ENCODE measurements around the gene PRDM2. TPM values are rescaled to one million over a fixed set of nuclear protein-coding genes. Genes with fewer than 3 reads are reported as not detected.
A peak's percentile ranks its signal among the peaks of the same experiment; 100 is the strongest.
"Not testable (repeated sequence)": the region's sequence is repeated elsewhere in the genome, so short reads cannot be mapped to it uniquely, and the experiment has no call there.

The PRDM2 gene
- total RNA-seq, 3 donors from 2014 or later, result 34.7 to 56.1 (median 39.8) TPM

DNA sequence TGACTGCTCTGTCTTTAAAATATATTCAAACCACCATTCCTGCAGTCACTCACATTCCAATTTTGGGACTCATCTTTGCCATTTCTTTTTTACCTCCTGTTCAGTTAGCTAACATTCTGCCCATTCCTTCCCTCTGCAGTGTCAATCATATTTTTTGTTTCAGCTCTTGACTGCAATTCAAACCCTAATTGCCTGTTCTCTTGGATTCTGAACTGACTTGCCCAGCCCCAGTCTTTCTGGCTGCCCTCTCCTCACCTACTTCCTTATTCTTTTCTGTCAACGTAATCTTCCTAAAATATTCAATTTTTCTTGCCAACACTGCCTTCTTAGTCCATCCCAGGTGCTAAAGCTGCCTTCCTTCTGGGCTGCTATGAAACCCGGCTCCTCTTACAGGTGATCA is 6.1 kb downstream of the PRDM2 start:
- H3K36me3 ChIP-seq (ENCODE audit: low read depth), result no peaks in the 10 kb centered on the region
- ATAC-seq, result peak; percentile 32
- H3K4me3 ChIP-seq, result no peak overlapping the region
- TF ChIP-seq, protein P1, sequence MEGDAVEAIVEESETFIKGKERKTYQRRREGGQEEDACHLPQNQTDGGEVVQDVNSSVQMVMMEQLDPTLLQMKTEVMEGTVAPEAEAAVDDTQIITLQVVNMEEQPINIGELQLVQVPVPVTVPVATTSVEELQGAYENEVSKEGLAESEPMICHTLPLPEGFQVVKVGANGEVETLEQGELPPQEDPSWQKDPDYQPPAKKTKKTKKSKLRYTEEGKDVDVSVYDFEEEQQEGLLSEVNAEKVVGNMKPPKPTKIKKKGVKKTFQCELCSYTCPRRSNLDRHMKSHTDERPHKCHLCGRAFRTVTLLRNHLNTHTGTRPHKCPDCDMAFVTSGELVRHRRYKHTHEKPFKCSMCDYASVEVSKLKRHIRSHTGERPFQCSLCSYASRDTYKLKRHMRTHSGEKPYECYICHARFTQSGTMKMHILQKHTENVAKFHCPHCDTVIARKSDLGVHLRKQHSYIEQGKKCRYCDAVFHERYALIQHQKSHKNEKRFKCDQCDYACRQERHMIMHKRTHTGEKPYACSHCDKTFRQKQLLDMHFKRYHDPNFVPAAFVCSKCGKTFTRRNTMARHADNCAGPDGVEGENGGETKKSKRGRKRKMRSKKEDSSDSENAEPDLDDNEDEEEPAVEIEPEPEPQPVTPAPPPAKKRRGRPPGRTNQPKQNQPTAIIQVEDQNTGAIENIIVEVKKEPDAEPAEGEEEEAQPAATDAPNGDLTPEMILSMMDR (IDR thresholded peaks at IDR 0.05), result no peak
- H3K9me3 ChIP-seq, result no peaks in the 10 kb centered on the region
- intact Hi-C loops (cut with DNase I, micrococcal nuclease), result no loop called here
- peaks cover 16% of the 10 kb centered on the region for H3K4me1 ChIP-seq (ENCODE audit: low read depth)
- no peak for DNase-seq

DNA sequence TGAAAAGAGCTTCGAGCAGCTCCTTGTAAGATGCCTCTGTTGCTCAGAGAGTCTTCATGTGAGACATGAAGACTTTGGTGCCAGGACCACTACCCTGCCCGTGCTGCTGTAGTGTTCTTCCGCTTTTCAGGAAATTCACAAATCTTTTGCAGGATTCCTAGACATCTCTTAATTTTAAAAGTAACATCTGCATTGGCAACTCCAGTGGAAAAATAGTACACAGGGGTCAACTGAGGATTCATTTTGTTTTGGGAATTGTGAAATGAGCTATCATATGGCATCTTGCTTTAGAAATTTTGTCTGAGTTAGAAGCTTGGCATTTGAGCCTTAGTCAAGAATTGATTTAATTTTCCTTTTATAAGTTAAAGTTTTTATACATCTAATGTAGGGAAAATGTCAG is 7.2 kb downstream of the PRDM2 start:
- TF ChIP-seq, protein P1 (IDR thresholded peaks at IDR 0.05), result no peak
- peaks cover 11% of the 10 kb centered on the region for H3K4me1 ChIP-seq (ENCODE audit: low read depth)
- no peaks in the 10 kb centered on the region for H3K36me3 ChIP-seq (ENCODE audit: low read depth)
- H3K9me3 ChIP-seq, result no peaks in the 10 kb centered on the region
- ATAC-seq (no peak), DNase-seq (no peak)
- no peak overlapping the region for H3K4me3 ChIP-seq
- intact Hi-C loops (cut with DNase I, micrococcal nuclease), result no loop called here

- ATAC-seq (peak; percentile 88), DNase-seq (peak in 1 of 3 donors; percentile 51)
- no peak overlapping the region for H3K4me3 ChIP-seq
- intact Hi-C loops (cut with DNase I, micrococcal nuclease), result no loop called here
- H3K4me1 ChIP-seq (ENCODE audit: low read depth), result peaks cover 11% of the 10 kb centered on the region
- TF ChIP-seq, protein P1 (IDR thresholded peaks at IDR 0.05), result no peak
- no peaks in the 10 kb centered on the region for H3K36me3 ChIP-seq (ENCODE audit: low read depth)
- no peaks in the 10 kb centered on the region for H3K9me3 ChIP-seq
Measured at GRCh38 chr1:13708380-13708982, 8.5 kb downstream of the PRDM2 start.

DNA sequence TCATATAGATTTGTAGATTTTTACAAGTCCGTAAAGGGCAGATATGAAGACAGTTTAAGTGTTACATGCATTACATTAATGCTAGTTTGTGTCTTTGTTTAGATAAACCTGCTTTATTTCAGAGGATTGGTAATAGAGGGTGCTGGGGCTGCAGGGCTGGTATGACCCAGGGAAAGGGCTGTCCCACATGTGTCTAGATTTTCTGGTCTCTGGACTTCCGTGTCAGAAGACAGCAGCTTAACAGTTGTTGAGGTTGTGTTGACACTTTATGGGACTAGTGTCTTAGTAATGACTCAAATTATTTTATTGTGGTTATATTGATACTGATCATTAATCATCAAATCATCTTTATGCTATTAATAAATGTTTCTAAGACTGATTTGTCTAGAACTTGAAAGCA is 10.1 kb downstream of the PRDM2 start:
- Histone ChIP-seq H3K9me3 (no peaks in the 10 kb centered on the region), H3K4me3 (no peak overlapping the region), H3K36me3 (ENCODE audit: low read depth) (no peaks in the 10 kb centered on the region), H3K4me1 (ENCODE audit: low read depth) (peaks cover 11% of the 10 kb centered on the region)
- DNase-seq (peak in 1 of 3 donors; percentile 36), ATAC-seq (peak; percentile 82)
- TF ChIP-seq, protein P1 (IDR thresholded peaks at IDR 0.05), result no peak
- intact Hi-C loops (cut with DNase I, micrococcal nuclease), result no loop called here

- DNase-seq (no peak), ATAC-seq (no peak)
- Histone ChIP-seq H3K9me3 (no peaks in the 10 kb centered on the region), H3K36me3 (ENCODE audit: low read depth) (no peaks in the 10 kb centered on the region), H3K4me3 (no peak overlapping the region), H3K4me1 (ENCODE audit: low read depth) (no peaks in the 10 kb centered on the region)
- intact Hi-C loops (cut with DNase I, micrococcal nuclease), result no loop called here
- TF ChIP-seq, protein P1 (IDR thresholded peaks at IDR 0.05), result no peak
Measured at GRCh38 chr1:13714851-13715250, 14.9 kb downstream of the PRDM2 start.

DNA sequence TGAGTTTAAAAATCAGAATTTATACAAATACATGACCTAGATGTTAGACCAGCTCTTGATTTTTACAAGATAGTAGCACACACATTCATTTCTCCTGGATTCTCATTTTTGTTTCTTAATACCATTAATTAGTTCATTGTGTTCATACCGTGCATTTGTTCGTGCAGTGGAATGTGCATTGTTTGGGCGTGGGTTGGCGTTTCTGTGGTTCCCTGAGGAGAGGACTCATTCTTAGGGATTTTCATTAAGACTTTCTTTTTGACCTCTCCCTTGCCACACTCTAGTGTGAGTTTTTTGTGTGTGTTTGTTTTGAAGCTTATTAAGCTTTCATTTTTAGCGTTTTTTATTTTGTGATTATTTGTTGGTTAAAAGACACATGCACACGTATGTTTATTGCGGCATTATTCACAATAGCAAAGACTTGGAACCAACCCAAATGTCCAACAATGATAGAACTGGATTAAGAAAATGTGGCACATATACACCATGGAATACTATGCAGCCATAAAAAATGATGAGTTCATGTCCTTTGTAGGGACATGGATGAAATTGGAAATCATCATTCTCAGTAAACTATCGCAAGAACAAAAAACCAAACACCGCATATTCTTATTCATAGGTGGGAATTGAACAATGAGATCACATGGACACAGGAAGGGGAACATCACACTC is 15.8 kb downstream of the PRDM2 start:
- DNase-seq; H3K4me3 ChIP-seq; intact Hi-C loops (cut with DNase I, micrococcal nuclease); ATAC-seq; H3K9me3 ChIP-seq; H3K36me3 ChIP-seq (ENCODE audit: low read depth); H3K4me1 ChIP-seq (ENCODE audit: low read depth): not testable (repeated sequence)
